GM12872 (cell line): ENCODE data around the gene TM9SF4.

Experiments
- TF ChIP-seq, protein P1 (sequence below): IDR thresholded peaks from 3 replicates; pipeline ENCODE4 v1.5.1; 2011; ENCODE audit warnings: low read depth, mild to moderate bottlenecking, low read length, moderate library complexity; ENCODE audit not compliant: insufficient read depth

Gene TM9SF4

DNA sequence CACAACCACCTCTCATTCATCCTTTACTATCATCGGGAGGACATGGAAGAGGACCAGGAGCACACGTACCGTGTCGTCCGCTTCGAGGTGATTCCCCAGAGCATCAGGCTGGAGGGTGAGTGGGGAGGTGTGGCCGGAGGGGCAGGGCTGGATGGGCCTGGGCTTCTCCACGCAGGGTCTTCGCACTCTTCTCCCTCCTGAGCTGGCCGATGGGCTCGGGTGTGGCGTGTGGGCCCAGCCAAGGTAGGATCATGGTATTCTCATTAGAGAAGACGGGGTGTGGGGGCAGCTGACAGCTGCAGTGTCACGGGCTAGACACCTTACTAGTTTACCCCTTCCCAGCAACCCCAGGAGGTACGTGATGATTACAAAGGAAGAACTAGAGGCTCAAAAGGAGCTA, 33.5 kb downstream of the TM9SF4 start:
- TF ChIP-seq, protein P1, sequence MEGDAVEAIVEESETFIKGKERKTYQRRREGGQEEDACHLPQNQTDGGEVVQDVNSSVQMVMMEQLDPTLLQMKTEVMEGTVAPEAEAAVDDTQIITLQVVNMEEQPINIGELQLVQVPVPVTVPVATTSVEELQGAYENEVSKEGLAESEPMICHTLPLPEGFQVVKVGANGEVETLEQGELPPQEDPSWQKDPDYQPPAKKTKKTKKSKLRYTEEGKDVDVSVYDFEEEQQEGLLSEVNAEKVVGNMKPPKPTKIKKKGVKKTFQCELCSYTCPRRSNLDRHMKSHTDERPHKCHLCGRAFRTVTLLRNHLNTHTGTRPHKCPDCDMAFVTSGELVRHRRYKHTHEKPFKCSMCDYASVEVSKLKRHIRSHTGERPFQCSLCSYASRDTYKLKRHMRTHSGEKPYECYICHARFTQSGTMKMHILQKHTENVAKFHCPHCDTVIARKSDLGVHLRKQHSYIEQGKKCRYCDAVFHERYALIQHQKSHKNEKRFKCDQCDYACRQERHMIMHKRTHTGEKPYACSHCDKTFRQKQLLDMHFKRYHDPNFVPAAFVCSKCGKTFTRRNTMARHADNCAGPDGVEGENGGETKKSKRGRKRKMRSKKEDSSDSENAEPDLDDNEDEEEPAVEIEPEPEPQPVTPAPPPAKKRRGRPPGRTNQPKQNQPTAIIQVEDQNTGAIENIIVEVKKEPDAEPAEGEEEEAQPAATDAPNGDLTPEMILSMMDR = no peak

DNA sequence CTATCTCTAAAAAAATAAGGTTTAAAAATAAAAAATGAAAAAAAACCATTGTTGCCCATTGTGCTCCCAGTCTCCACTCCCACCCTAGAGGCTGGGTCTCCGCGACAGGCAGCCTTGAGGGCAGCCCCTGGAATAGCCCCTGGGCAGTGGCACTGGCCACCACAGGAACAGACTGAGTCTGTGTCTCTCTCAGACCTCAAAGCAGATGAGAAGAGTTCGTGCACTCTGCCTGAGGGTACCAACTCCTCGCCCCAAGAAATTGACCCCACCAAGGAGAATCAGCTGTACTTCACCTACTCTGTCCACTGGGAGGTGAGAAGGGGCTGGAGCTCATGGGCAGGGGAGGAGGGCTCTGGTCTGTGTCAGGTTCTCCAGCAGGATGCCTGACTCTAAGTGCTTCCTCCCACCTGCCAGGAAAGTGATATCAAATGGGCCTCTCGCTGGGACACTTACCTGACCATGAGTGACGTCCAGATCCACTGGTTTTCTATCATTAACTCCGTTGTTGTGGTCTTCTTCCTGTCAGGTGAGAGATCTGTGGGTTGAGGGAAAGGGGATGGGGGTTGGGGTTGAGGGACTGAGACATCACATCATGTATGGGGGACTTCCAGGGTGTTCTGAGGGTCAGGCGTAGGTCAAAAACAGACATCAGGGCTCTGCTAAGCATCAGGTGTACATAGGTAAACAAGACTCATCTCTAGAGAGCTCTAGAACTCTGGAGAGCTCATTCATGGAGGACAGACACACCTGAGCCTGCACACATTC, 35.6 kb downstream of the TM9SF4 start:
- TF ChIP-seq, protein P1 = no peak

DNA sequence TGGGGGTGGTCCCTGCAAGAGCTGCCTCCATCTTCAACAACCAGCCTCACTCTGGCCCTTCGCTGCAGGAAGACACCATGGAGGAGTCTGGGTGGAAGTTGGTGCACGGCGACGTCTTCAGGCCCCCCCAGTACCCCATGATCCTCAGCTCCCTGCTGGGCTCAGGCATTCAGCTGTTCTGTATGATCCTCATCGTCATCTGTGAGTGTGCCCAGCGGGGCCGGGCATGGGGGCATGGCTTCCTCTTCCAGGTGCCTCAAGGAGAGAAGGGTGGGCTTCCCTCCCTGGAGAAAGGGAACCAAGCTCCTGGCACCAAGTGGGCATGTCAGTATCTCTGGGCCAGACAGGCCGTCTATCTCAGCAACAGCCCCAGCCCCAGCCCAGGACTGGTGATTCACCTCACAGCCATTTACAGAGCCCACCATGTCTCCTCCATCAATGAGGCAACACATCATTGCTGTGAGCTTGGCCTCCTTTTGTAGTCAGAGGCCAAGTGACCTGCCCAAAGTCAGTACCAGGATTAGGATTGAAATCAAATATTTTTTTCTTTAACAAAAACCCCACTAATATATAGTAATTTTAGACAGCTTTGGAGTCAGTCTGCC, 40.2 kb downstream of the TM9SF4 start:
- TF ChIP-seq, protein P1 = no peak

DNA sequence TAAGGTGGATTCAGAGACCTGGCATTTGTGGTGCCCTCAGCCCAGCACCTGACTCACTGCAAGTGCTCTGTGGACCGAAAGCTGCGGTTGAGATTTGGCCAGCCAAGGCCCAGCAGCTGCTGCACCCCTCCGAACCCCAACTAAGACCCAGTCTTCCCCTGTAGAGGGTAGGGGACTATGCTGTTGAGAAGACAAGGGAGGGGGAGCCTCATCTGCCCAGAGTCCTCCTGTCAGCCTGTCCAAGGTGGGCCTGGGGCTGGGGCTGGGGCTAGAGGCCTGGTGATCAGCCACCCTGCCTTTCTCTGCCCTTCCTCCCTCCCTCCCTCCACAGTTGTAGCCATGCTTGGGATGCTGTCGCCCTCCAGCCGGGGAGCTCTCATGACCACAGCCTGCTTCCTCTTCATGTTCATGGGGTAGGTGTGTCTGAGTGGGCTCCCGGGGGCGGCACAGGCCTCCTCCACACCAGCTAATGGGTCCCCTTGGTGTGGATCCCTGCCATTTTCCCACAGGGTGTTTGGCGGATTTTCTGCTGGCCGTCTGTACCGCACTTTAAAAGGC, 40.9 kb downstream of the TM9SF4 start:
- TF ChIP-seq, protein P1 = no peak

DNA sequence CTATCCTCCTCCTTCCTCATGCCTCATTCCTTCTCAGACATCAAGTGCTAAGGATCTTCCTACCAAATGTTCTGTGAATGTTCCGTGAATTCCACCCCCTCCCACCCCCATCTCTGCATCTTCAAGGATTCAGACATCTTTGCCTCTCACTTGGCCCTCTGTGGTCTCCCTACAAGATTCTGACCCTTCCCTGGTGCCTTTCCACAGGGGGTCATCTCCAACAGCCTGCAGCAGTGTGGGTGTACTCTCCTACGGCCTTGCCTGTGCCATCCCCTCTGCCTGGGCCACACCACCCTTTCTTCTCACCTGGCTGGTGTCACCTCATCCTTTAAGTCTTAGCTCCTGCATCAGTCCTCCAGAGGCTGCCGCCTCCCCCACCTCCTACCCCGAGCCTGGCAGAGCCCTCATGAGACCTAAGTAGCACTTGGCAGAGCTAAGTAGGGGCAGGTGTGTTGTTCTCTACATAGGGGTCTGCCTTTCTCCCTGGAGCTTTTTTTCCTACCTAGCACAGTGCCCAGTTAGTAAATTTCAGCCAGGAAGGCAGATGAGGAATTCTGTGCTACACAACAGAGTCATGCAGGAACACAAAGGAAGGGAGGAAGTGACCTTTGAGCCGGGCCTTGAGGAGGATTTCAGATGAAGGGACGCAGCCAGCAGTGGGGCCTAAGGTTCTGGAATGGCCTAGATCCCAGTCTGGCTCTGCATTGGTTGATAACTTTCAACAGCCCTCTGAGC, 43.1 kb downstream of the TM9SF4 start:
- TF ChIP-seq, protein P1 = no peak

DNA sequence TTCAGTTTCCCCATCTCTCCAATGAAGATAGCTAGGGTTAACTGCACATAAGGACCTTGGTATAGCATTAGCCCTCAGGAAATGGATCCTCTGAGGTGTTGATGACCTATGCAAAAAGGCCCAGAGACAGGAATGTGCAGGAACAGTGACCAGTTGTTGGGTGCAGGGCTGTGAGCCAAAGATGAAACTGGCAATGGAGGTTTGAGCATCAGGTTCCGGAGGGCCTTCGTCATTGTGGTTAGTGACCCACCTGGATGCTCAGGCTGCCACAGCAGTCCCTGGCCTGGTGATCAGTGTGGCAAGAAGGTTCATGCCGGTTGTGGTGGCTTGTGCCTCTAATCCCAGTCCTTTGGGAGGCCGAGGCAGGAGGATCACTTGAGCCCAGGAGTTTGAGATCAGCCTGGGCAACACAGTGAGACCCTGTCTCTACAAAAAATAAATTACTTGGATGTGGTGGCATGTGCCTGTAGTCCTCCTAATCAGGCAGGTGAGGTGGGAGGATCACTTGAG, 43.7 kb downstream of the TM9SF4 start:
- TF ChIP-seq, protein P1 = no peak

DNA sequence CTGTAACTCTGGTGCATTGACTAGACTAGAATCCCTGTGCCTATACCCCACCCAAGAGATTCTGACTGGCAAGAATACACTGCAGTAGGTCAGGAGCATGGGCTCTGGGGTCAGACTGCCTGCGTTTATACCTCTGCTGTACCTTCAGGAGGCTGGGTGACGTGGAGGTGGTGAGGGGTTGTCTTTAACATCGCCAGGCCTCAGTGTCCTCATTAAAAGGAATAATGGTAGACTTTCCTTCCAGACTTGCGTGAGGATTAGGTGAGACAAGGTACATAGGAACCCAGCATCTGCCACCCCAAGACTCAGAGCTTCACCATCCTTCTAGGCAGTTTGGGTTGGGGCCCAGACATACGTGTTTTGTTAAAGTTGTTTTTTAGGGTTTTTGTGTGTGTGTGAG, 44.3 kb downstream of the TM9SF4 start:
- TF ChIP-seq, protein P1 = no peak
